CD4-positive, alpha-beta memory T cell (primary cell): ENCODE data around the gene NLGN3. TPM values are rescaled to one million over a fixed set of nuclear protein-coding genes. Genes with fewer than 3 reads are reported as not detected.

Source experiments
- CTCF ChIA-PET: fragments of 350-600 bp; sonication (Branson Sonifier 250); formaldehyde crosslinking; loops from one replicate; lab custom pipeline; 2021; ENCODE audit warnings: inconsistent platforms; ENCODE audit not compliant: partially characterized antibody; lab: Charles Lee
- POLR2A ChIA-PET: fragments of 350-600 bp; sonication (Branson Sonifier 250); formaldehyde crosslinking; loops from one replicate; lab custom pipeline; 2021; ENCODE audit not compliant: partially characterized antibody; lab: Charles Lee
- DNase-seq, 5 donors: peaks; one replicate each; pipeline versions ENCODE4 v3.0.0 to v3.0.0-alpha.2; 2020 to 2022; ENCODE audit warnings: mixed read lengths in 1 of 5
- H3K27ac ChIP-seq: one replicate; pipeline ENCODE4 v1.7.0; 2013; ENCODE audit warnings: low read depth, low read length
- H3K27me3 ChIP-seq: 2 replicates; pipeline ENCODE4 v1.7.0; 2013; ENCODE audit warnings: mild to moderate bottlenecking, low read length, moderate library complexity; ENCODE audit not compliant: insufficient read depth
- H3K36me3 ChIP-seq: 2 replicates; pipeline ENCODE4 v1.7.0; 2013; ENCODE audit warnings: mild to moderate bottlenecking, low read length, moderate library complexity; ENCODE audit not compliant: insufficient read depth
- H3K4me1 ChIP-seq: 2 replicates; pipeline ENCODE4 v1.7.0; 2013; ENCODE audit warnings: mild to moderate bottlenecking, low read length, moderate library complexity; ENCODE audit not compliant: insufficient read depth
- H3K4me3 ChIP-seq, 2 donors: one replicate each; pipeline ENCODE4 v1.7.0; 2013; ENCODE audit warnings: low read length in 2 of 2, mild to moderate bottlenecking in 1 of 2
- H3K9me3 ChIP-seq, 2 donors: one replicate each; pipeline ENCODE4 v1.7.0; 2013; ENCODE audit warnings: low read length in 2 of 2, control low read depth in 1 of 2; ENCODE audit not compliant: control insufficient read depth in 1 of 2
- H3K27ac Mint-ChIP-seq, 7 donors: one replicate each; pipeline ENCODE4 v1.8.0; 2020 to 2021; ENCODE audit warnings: mixed read lengths in 7 of 7, mild to moderate bottlenecking in 6 of 7, inconsistent platforms in 3 of 7, moderate library complexity in 3 of 7
- H3K27me3 Mint-ChIP-seq, 2 donors: one replicate each; pipeline ENCODE4 v1.8.0; 2020 to 2021; ENCODE audit warnings: mixed read lengths in 2 of 2
- H3K36me3 Mint-ChIP-seq, 2 donors: one replicate each; pipeline ENCODE4 v1.8.0; 2020 to 2021; ENCODE audit warnings: mixed read lengths in 2 of 2, inconsistent platforms in 1 of 2, mild to moderate bottlenecking in 1 of 2
- H3K4me1 Mint-ChIP-seq, 4 donors: one replicate each; pipeline ENCODE4 v1.8.0; 2020 to 2021; ENCODE audit warnings: mixed read lengths in 4 of 4, mild to moderate bottlenecking in 1 of 4
- H3K4me3 Mint-ChIP-seq, 8 donors: one replicate each; pipeline ENCODE4 v1.8.0; 2020 to 2021; ENCODE audit warnings: mixed read lengths in 8 of 8, mild to moderate bottlenecking in 7 of 8, moderate library complexity in 6 of 8, inconsistent platforms in 3 of 8
- H3K9me3 Mint-ChIP-seq, 8 donors: one replicate each; pipeline ENCODE4 v1.8.0; 2020 to 2021; ENCODE audit warnings: mixed read lengths in 8 of 8, mild to moderate bottlenecking in 5 of 8, inconsistent platforms in 3 of 8, moderate library complexity in 1 of 8
- intact Hi-C: fragments of 100-400 bp; cut with micrococcal nuclease; formaldehyde crosslinking; loops from one replicate; pipeline ENCODE4 v1.15.1; 2023
- polyA plus RNA-seq, 2 donors: library from polyadenylated mRNA; unstranded; fragments of 300-500 nt; fragmentation: Illumina TruSeq; gene quantifications; one replicate each; pipeline ENCODE4 v1.2.3, GENCODE V29; 2021
- total RNA-seq, 2 experiments: library from RNA; stranded (reverse); gene quantifications; one replicate each; pipeline ENCODE4 v1.2.3, GENCODE V29; 2021

NLGN3 gene
- total and polyA plus RNA-seq, 4 experiments from 2014 or later = 0.21 to 2.3 (median 1.2) TPM

DNA sequence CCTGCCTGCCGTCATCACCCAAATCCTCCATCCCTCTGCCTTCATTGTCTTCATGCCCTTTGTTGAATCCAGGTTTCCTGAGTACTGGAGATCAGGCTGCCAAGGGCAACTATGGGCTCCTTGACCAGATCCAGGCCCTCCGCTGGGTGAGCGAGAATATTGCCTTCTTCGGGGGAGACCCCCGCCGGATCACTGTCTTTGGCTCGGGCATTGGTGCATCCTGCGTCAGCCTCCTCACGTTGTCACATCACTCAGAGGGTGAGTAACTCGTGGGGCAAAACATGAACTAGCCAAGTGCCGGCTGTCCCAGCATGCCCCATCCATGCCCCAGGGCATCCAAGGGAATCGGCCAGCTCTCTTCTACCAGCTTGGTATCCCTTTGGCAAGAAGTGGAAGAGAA lies 19.4 kb downstream of the NLGN3 start:
- Mint-ChIP-seq H3K4me1 (peaks cover 4 to 6% (median 5%) of the 10 kb centered on the region in 4 donors), H3K9me3 (no peaks in the 10 kb centered on the region), H3K27me3 (no peaks in the 10 kb centered on the region), H3K27ac (peak overlapping the region in 2 of 7 donors; percentile 29), H3K4me3 (no peak overlapping the region), H3K36me3 (peaks cover 3 to 23% of the 10 kb centered on the region in 2 donors)
- intact Hi-C loops = no loop called here
- Histone ChIP-seq H3K27me3 (no peaks in the 10 kb centered on the region), H3K9me3 (no peaks in the 10 kb centered on the region), H3K4me1 (peaks cover 3% of the 10 kb centered on the region), H3K36me3 (no peaks in the 10 kb centered on the region), H3K27ac (no peak overlapping the region), H3K4me3 (no peak overlapping the region)
- no peak for DNase-seq
- ChIA-PET POLR2A (no interaction called here), CTCF (no interaction called here)

DNA sequence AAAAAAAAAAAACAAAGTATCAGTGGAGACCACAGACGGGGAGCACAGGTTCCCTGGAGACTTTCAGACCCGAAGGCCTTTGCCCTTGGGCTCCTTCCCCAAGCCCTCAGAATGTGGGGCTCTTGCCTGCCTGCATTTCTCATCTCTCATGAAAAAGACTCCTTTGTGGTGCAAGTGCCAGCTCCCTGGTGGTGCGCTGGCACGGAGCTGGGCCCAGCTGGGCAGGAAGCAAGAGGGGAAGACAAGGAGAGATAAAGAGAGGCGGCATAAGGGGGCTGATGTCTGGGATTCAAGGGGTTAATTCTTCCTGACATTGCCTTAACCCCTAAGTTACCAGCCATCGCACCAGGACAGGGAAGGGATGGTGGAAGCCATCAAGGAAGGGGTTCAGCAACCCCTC lies 21.8 kb downstream of the NLGN3 start:
- H3K4me1 ChIP-seq = no peaks in the 10 kb centered on the region
- intact Hi-C loops = no loop called here
- H3K27me3 ChIP-seq = no peaks in the 10 kb centered on the region
- Mint-ChIP-seq H3K4me1 (peaks cover 0 to 11% (median 4%) of the 10 kb centered on the region in 4 donors), H3K4me3 (peak overlapping the region in 1 of 8 donors; percentile 15), H3K27ac (no peak overlapping the region), H3K27me3 (no peaks in the 10 kb centered on the region), H3K36me3 (peaks cover 3 to 20% of the 10 kb centered on the region in 2 donors), H3K9me3 (no peaks in the 10 kb centered on the region)
- H3K9me3 ChIP-seq = no peaks in the 10 kb centered on the region
- CTCF ChIA-PET = no interaction called here
- no peak overlapping the region for H3K27ac ChIP-seq
- DNase-seq = no peak
- no peaks in the 10 kb centered on the region for H3K36me3 ChIP-seq
- POLR2A ChIA-PET = no interaction called here
- H3K4me3 ChIP-seq = no peak overlapping the region

DNA sequence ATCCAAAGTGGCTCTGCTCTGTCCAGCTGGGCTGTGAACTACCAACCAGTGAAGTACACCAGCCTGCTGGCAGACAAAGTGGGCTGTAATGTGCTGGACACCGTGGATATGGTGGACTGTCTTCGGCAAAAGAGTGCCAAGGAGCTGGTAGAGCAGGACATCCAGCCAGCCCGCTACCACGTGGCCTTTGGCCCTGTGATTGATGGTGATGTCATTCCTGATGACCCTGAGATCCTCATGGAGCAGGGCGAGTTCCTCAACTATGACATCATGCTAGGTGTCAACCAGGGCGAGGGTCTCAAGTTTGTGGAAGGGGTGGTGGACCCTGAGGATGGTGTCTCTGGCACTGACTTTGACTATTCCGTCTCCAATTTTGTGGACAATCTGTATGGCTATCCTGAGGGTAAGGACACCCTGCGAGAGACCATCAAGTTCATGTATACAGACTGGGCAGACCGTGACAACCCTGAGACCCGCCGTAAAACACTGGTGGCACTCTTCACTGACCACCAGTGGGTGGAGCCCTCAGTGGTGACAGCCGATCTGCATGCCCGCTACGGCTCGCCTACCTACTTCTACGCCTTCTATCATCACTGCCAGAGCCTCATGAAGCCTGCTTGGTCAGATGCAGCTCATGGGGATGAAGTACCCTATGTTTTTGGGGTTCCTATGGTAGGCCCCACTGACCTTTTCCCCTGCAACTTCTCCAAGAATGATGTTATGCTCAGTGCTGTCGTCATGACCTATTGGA lies 22.6 kb downstream of the NLGN3 start:
- H3K27me3 ChIP-seq = no peaks in the 10 kb centered on the region
- no peak overlapping the region for H3K4me3 ChIP-seq
- intact Hi-C loops = no loop called here
- H3K4me1 Mint-ChIP-seq = peaks cover 0 to 15% (median 3%) of the 10 kb centered on the region in 4 donors
- no peaks in the 10 kb centered on the region for H3K36me3 ChIP-seq
- ChIA-PET CTCF (interaction anchor here (0.8 kb wide), 1 partner anchor 12 kb away, joined by 4 read pairs; no protein-coding TSS in a partner anchor), POLR2A (no interaction called here)
- no peaks in the 10 kb centered on the region for H3K27me3 Mint-ChIP-seq
- H3K4me1 ChIP-seq = no peaks in the 10 kb centered on the region
- H3K9me3 Mint-ChIP-seq = no peaks in the 10 kb centered on the region
- H3K9me3 ChIP-seq = no peaks in the 10 kb centered on the region
- H3K27ac ChIP-seq = no peak overlapping the region
- H3K27ac Mint-ChIP-seq = no peak overlapping the region
- no peak overlapping the region for H3K4me3 Mint-ChIP-seq
- peaks cover 0 to 18% of the 10 kb centered on the region in 2 donors for H3K36me3 Mint-ChIP-seq
- no peak for DNase-seq

DNA sequence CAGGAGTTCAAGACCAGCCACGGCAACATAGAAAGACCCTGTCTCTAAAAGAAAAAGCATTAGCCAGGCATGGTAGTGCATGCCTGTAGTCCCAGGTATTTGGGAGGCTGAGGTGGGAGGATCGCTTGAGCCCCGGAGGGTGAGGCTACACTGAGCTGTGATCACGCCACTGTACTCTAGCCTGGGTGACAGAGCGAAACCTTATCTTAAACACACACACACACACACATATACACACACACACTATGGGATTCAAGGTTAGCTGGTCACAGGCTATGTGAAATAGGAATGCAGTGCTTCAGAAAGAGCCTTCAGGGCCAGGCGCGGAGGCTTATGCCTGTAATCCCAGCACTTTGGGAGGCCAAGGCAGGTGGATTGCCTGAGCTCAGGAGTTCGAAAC lies 23.5 kb downstream of the NLGN3 start:
- ChIA-PET CTCF (no interaction called here), POLR2A (no interaction called here)
- Mint-ChIP-seq H3K4me1 (peaks cover 0 to 18% (median 5%) of the 10 kb centered on the region in 4 donors), H3K27me3 (no peaks in the 10 kb centered on the region), H3K9me3 (no peaks in the 10 kb centered on the region), H3K27ac (no peak overlapping the region), H3K4me3 (no peak overlapping the region), H3K36me3 (peaks cover 0 to 13% of the 10 kb centered on the region in 2 donors)
- H3K4me1 ChIP-seq = no peaks in the 10 kb centered on the region
- H3K4me3 ChIP-seq = no peak overlapping the region
- no peaks in the 10 kb centered on the region for H3K9me3 ChIP-seq
- H3K27ac ChIP-seq = no peak overlapping the region
- H3K36me3 ChIP-seq = no peaks in the 10 kb centered on the region
- H3K27me3 ChIP-seq = no peaks in the 10 kb centered on the region
- intact Hi-C loops = no loop called here
- no peak for DNase-seq

DNA sequence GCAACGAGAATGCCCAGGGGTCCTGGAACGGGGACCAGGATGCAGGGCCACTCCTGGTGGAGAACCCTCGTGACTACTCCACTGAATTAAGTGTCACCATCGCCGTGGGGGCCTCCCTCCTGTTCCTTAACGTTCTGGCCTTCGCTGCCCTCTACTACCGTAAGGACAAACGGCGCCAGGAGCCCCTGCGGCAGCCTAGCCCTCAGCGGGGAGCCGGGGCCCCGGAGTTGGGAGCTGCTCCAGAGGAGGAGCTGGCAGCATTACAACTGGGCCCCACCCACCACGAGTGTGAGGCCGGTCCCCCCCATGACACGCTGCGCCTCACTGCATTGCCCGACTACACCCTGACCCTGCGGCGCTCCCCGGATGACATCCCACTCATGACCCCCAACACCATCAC lies 24.9 kb downstream of the NLGN3 start:
- no peak for DNase-seq
- POLR2A ChIA-PET = no interaction called here
- H3K4me1 Mint-ChIP-seq = peaks cover 0 to 18% (median 6%) of the 10 kb centered on the region in 4 donors
- intact Hi-C loops = no loop called here
- CTCF ChIA-PET = no interaction called here
- no peaks in the 10 kb centered on the region for H3K27me3 Mint-ChIP-seq
- no peaks in the 10 kb centered on the region for H3K4me1 ChIP-seq
- peaks cover 0 to 18% of the 10 kb centered on the region in 2 donors for H3K36me3 Mint-ChIP-seq
- H3K27ac ChIP-seq = no peak overlapping the region
- no peaks in the 10 kb centered on the region for H3K9me3 ChIP-seq
- H3K27me3 ChIP-seq = no peaks in the 10 kb centered on the region
- no peak overlapping the region for H3K4me3 ChIP-seq
- H3K27ac Mint-ChIP-seq = no peak overlapping the region
- H3K9me3 Mint-ChIP-seq = peaks cover 0 to under 1% (median 0%) of the 10 kb centered on the region in 8 donors
- H3K36me3 ChIP-seq = no peaks in the 10 kb centered on the region
- no peak overlapping the region for H3K4me3 Mint-ChIP-seq

DNA sequence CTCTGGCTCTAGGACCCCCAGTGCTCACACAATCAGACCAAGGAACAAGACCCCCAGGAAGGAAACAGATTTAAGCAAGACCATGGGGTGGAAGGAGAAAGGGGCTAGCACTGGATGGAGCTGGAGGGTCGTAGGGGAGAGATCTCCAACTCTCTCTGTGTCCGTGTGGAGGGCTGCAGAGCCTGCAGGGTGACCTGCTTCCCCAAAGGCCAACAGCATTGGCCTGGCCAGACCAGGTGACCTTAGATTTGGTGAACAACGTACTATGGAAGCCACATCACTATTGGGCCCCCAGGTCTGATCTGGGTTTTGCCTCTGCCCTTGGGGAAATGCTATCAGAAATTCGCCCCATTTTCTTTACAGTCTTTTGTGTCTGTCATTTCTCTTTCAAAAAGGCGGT lies 26.0 kb downstream of the NLGN3 start:
- Mint-ChIP-seq H3K4me3 (no peak overlapping the region), H3K9me3 (peaks cover 0 to 1% (median 0%) of the 10 kb centered on the region in 8 donors), H3K4me1 (peaks cover 0 to 18% (median 6%) of the 10 kb centered on the region in 4 donors), H3K27me3 (no peaks in the 10 kb centered on the region), H3K27ac (no peak overlapping the region), H3K36me3 (peaks cover 0 to 21% of the 10 kb centered on the region in 2 donors)
- H3K27me3 ChIP-seq = no peaks in the 10 kb centered on the region
- CTCF ChIA-PET = interaction anchor here (1.0 kb wide), 1 partner anchor 201 kb away, joined by 3 read pairs; no protein-coding TSS in a partner anchor
- intact Hi-C loops = no loop called here
- DNase-seq = no peak
- no peaks in the 10 kb centered on the region for H3K9me3 ChIP-seq
- H3K4me3 ChIP-seq = no peak overlapping the region
- no peaks in the 10 kb centered on the region for H3K36me3 ChIP-seq
- POLR2A ChIA-PET = no interaction called here
- H3K4me1 ChIP-seq = no peaks in the 10 kb centered on the region
- H3K27ac ChIP-seq = no peak overlapping the region

DNA sequence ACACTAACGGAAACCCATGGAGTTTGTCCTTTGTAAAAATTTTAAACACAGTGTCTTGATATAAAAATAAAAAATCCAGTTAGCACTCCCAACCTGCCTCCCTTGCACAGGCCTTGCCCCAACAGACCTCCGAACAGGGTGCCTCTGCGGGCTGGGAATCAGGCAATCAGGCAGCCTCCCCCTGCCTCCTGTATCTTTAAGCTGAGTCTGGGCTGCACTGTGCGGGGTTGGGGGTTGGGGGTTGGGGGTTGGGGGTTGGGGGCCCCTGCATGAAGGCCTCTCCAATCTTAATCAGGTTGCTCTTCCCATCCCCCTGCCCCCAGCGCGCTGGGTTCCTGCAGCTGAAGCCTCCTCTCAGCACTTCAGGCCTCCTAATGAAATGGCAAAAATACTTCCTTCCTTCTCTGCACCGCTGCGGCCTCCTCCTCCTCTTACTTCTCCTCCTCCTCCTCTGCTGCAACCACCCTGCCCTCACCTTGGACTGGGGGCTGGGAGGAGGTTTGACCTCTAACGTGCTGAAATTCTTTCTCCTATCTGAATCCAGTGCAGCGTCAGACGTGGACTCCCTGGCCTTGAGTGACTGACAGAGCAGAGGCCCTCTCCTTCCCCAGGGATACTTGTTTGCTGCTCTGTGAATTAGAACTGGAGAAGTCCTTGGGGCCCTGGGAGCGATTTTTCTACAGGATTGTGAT lies 26.6 kb downstream of the NLGN3 start:
- Histone ChIP-seq H3K4me3 (no peak overlapping the region), H3K27ac (no peak overlapping the region), H3K27me3 (no peaks in the 10 kb centered on the region), H3K4me1 (no peaks in the 10 kb centered on the region), H3K9me3 (no peaks in the 10 kb centered on the region), H3K36me3 (no peaks in the 10 kb centered on the region)
- Mint-ChIP-seq H3K36me3 (peaks cover 0 to 23% of the 10 kb centered on the region in 2 donors), H3K27ac (peak overlapping the region in 1 of 7 donors; percentile 77), H3K9me3 (peaks cover 0 to 1% (median 0%) of the 10 kb centered on the region in 8 donors), H3K4me3 (peak overlapping the region in 1 of 8 donors; percentile 38), H3K4me1 (peaks cover 0 to 18% (median 6%) of the 10 kb centered on the region in 4 donors), H3K27me3 (no peaks in the 10 kb centered on the region)
- no peak for DNase-seq
- intact Hi-C loops = no loop called here
- ChIA-PET POLR2A (no interaction called here), CTCF (no interaction called here)
